ENCODE measurements around the gene ELK4. TPM values are rescaled to one million over a fixed set of nuclear protein-coding genes. Genes with fewer than 3 reads are reported as not detected.

ELK4 gene
- total and polyA plus RNA-seq, 2 experiments from 2014 or later = 5.1 to 19.7 TPM

GRCh38 chr1:205660361-205660760 is 28.6 kb upstream of the ELK4 start (continued):
- no peak for TF ChIP-seq ZNF462 (CRISPR knock-in tag; IDR thresholded peaks at IDR 0.05)
- TF ChIP-seq ETS1 (IDR thresholded peaks at IDR 0.05) = no peak

- Histone ChIP-seq H3K4me2 (no peak overlapping the region), H4K20me1 (replicated peaks; ENCODE audit: insufficient read depth) (peaks cover 5% of the 10 kb centered on the region), H3K4me3 (no peak overlapping the region), H3K27me3 (ENCODE audit: insufficient read depth) (no peaks in the 10 kb centered on the region), H3K4me1 (ENCODE audit: insufficient read depth) (no peaks in the 10 kb centered on the region; the same call in 1 of the 2 replicates), H3K79me2 (replicated peaks; ENCODE audit: insufficient read depth) (no peaks in the 10 kb centered on the region), H3K9me2 (ENCODE audit: insufficient read depth) (no peaks in the 10 kb centered on the region), H3K36me3 (ENCODE audit: insufficient read depth) (no peaks in the 10 kb centered on the region), H2AFZ (no peak overlapping the region), H3F3A (replicated peaks; ENCODE audit: low read depth) (peaks cover 3% of the 10 kb centered on the region; the same call in 1 of the 2 replicates), H3K27ac (ENCODE audit: low read depth) (no peak overlapping the region)
- Mint-ChIP-seq H3K36me3 (ENCODE audit: low read depth) (peaks cover 6% of the 10 kb centered on the region; the same call in 2 of the 3 replicates), H3K27me3 (ENCODE audit: insufficient read depth, low read depth, poor library complexity) (peaks cover 16% of the 10 kb centered on the region), H3K27ac (no peak overlapping the region), H3K4me1 (peaks cover 38% of the 10 kb centered on the region), H3K4me3 (no peak overlapping the region), H3K9me3 (no peaks in the 10 kb centered on the region)
- TF ChIP-seq POLR2AphosphoS5 (IDR thresholded peaks at IDR 0.05; ENCODE audit: low read depth) (no peak), ZNF114 (CRISPR knock-in tag; IDR thresholded peaks at IDR 0.05) (no peak), CTCF (conservative IDR thresholded peaks at IDR 0.05; ENCODE audit: low read depth in 2 of 2) (peak; percentile 88 to 96), ZNF331 (CRISPR knock-in tag; IDR thresholded peaks at IDR 0.05; ENCODE audit: low read depth) (no peak), EZH2phosphoT487 (IDR thresholded peaks at IDR 0.05; ENCODE audit: unreplicated experiment) (no peak), JUNB (IDR thresholded peaks at IDR 0.05; ENCODE audit: unreplicated experiment) (no peak), CREB1 (CRISPR knock-in tag; IDR thresholded peaks at IDR 0.05; ENCODE audit: low read depth) (0 out of 2 replicates have a peak, but pooled peaks have one; percentile 6), REST (IDR thresholded peaks at IDR 0.05; ENCODE audit: unreplicated experiment) (no peak)
- ATAC-seq (peak; percentile 89), DNase-seq (ENCODE audit: low spot score) (peak; percentile 92)
These were observed 27.3 kb upstream of the ELK4 start for GRCh38 chr1:205658943-205659581.

Data from GM23338 (cell line).